GM20000 (cell line): ENCODE measurements around the gene MYCBP2.

Source experiments
- DNase-seq: peaks from one replicate; pipeline ENCODE4 v3.0.0; 2012; ENCODE audit warnings: low spot score
- TF ChIP-seq, protein P1 (sequence below): IDR thresholded peaks from 2 replicates; pipeline ENCODE4 v1.5.1; 2012; ENCODE audit warnings: mild to moderate bottlenecking, control low read depth; ENCODE audit errors: extremely low read depth, missing control alignments

Gene MYCBP2

GRCh38 chr13:77065461-77066147, 261.3 kb downstream of the MYCBP2 start:
- DNase-seq, result no peak
- TF ChIP-seq, protein P1, sequence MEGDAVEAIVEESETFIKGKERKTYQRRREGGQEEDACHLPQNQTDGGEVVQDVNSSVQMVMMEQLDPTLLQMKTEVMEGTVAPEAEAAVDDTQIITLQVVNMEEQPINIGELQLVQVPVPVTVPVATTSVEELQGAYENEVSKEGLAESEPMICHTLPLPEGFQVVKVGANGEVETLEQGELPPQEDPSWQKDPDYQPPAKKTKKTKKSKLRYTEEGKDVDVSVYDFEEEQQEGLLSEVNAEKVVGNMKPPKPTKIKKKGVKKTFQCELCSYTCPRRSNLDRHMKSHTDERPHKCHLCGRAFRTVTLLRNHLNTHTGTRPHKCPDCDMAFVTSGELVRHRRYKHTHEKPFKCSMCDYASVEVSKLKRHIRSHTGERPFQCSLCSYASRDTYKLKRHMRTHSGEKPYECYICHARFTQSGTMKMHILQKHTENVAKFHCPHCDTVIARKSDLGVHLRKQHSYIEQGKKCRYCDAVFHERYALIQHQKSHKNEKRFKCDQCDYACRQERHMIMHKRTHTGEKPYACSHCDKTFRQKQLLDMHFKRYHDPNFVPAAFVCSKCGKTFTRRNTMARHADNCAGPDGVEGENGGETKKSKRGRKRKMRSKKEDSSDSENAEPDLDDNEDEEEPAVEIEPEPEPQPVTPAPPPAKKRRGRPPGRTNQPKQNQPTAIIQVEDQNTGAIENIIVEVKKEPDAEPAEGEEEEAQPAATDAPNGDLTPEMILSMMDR, result no peak

- DNase-seq, result no peak
- TF ChIP-seq, protein P1, result no peak
Measured at GRCh38 chr13:77062097-77062496, 264.8 kb downstream of the MYCBP2 start.

- no peak for DNase-seq
Measured at GRCh38 chr13:77061362-77061761, 265.5 kb downstream of the MYCBP2 start.

GRCh38 chr13:77056886-77057285, 270.0 kb downstream of the MYCBP2 start:
- TF ChIP-seq, protein P1, result no peak
- DNase-seq, result no peak

More at GRCh38 chr13:77061362-77061761, 265.5 kb downstream of the MYCBP2 start:
- TF ChIP-seq, protein P1, result no peak

- TF ChIP-seq, protein P1, result no peak
- DNase-seq, result no peak
Measured at GRCh38 chr13:77056382-77056781, 270.5 kb downstream of the MYCBP2 start.

GRCh38 chr13:77055158-77055557, 271.7 kb downstream of the MYCBP2 start:
- TF ChIP-seq, protein P1, result no peak
- DNase-seq, result no peak

DNA sequence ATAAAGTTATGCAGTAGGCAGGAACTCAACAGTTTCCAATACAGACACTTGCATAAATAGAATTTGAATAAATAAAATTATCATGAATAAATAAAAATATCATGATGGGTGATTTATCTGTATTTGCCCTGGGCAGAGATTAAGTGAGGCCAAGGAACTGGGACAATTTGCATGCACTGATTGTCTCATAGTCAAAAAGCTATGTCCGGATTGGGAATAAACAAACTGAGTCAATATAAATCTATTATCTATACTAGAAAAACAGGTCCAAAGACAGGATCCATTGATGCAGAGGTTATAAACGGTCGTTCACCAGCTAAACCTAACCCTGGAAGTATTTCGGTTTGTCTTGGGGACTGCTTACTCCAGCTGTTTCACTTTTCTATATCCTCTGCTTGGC, 273.7 kb downstream of the MYCBP2 start:
- no peak for DNase-seq
- TF ChIP-seq, protein P1, result no peak
